NOMO-1 treated with dmso at 0.1 percent for 144 hours (cell line): ENCODE measurements around the gene YY1.
A peak's percentile ranks its signal among the peaks of the same experiment; 100 is the strongest.
"Not testable (repeated sequence)": the region's sequence is repeated elsewhere in the genome, so short reads cannot be mapped to it uniquely, and the experiment has no call there.

Experiments
- DNase-seq: peaks from one replicate; lab custom pipeline; 2025; ENCODE audit not compliant: unreplicated experiment; lab: John Stamatoyannopoulos, UW

Gene YY1

DNA sequence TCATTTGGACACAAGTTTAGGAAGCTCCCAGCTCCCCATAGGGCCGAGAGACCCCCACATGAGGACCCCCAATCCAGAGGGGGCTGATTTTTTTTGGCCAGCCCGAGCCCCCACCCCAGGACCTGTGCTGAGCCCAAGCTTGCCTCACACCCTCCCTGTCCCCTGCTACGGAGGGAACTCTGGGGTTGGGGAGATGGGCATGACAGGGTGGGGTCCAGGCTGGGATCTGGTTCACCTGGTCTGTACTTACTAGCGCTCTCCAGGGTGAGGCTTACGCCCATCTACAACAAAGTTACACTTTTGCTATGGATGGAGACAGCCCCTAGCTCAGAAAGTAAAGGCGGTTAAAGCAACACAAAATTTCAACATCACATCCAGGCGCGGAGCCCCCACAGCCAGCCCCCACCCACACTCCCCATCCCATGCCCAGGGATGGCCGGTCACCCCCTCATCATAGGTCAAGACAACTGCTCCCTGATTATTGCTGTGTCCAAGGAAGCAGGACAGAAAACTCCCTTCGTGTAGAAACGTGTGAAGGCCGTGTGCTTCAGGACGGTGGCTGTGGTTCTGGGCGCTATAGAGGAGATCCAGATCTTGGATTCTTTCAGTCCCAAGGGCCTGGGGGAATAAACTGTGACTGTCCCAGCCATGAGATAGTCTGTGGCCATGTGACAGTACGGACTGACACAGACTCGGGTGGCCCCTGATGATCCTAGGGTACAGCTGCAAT is 56.6 kb downstream of the YY1 start:
- DNase-seq: no peak

- peak; percentile 78 for DNase-seq
These were observed 57.2 kb downstream of the YY1 start for GRCh38 chr14:100296106-100296651.

- DNase-seq: not testable (repeated sequence)
These were observed 57.8 kb downstream of the YY1 start for GRCh38 chr14:100296729-100297128.

DNA sequence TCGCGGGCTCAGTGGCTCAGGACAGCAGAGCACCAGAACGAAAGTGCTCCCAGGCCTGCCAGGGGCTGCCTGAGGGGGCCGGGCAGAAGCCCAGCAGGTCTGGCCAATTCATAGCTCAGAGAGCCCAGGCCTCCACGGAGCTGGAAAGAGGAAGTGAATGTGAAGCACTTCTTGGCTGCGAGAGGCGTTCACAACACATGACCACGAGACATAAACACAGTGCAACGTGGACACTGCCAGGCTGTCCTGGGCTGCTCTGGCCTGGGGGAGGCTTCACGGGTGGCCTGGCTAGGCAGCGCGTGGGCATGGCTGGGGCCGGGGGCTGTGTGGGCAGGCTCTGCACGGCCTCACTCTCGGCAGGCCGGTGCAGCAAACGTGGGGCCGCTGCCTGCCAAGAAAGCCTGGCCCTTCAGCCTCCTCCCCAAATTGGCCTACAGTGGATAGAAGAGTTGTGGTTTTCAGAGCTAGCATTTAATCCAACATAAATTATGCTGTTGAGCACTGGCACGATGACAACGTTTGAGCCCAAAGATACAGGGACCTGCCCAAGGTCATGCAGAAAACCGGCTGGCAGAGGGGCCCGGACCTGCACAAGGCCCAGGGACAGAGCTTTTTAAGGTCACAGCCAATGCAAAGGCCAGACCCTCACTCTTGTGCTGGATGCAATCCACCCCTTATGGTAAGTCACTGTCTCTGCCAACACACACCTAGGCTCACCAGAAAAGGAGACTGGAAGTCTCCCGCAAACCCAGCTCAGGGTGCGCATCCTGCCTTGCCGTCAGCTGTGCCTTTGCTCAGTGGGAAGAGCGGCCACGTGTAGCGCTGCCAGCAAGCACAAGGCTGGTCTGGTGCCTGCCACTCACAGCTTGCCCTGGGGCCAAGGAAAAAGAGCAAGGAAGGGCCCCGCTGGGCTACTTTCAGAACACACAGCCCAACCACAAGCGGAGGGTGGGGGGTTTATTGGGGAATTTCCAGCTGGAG is 58.7 kb downstream of the YY1 start:
- peak; percentile 55 for DNase-seq

GRCh38 chr14:100298551-100299237 is 59.8 kb downstream of the YY1 start:
- no peak for DNase-seq

DNA sequence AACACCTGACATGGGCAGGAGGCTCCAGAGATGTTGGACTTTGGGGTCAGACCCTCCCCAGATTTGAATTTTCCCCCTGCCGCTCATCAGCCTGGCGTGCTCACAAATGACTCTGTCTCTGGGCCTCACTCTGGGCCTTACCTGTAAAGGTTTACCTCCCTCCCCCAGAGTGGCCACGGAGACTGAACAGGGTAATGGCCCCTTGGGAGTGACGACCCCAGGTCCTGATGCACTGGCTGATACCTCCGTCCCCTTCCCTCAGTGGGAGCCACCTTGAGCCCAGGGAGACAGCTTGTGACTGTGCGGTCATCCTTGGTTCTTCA is 60.3 kb downstream of the YY1 start:
- DNase-seq: no peak

GRCh38 chr14:100302616-100303015 is 63.7 kb downstream of the YY1 start:
- no peak for DNase-seq

DNA sequence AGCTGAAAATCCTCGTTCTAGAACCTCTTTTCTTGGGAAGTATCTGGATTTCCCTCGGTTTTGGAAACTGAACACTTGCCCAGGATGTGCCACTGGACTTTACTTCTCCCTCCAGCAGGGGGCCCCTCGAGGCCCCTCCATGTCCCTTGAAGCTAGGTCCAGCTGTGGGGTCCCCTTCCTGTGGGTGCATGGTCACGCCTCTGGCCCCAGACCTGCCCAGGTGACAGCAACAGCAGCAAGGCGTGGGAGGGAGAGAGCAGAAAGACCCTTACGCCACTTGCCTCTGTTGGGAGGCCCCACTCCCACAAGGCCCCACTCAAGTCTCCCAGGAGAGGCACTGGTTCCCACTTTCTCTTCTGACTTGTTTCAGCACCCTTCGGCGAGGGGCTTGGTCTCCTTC is 64.2 kb downstream of the YY1 start:
- no peak for DNase-seq

DNA sequence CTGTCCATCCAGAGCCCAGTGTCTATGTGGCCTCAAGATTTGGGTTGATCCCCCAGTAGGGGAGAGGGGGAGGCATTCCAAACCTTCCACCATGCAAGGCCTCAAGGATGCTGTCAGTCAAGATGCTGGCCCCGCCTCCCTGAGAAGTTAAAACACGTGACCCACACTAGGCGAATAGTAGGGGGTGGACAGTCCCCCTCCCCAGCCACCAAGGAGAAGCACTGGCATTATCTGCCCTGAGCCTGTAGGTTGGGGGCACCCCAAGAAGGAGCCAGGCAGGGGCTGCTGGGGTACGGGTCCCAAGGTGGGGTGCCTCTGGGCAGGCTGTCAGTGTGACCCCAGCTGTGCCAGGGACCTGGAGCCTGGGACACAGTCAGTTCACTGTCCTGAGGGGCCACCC is 65.0 kb downstream of the YY1 start:
- no peak for DNase-seq

GRCh38 chr14:100304825-100305323 is 65.9 kb downstream of the YY1 start:
- DNase-seq: no peak

GRCh38 chr14:100305324-100306100 is 66.6 kb downstream of the YY1 start:
- DNase-seq: no peak

GRCh38 chr14:100306101-100306997 is 67.4 kb downstream of the YY1 start, which contains the start of gene SLC25A29:
TSS of gene SLC25A29 (minus strand) at chr14:100306444. CDS start at chr14:100306232, 212 bp downstream.
- DNase-seq: peak; percentile 85

DNA sequence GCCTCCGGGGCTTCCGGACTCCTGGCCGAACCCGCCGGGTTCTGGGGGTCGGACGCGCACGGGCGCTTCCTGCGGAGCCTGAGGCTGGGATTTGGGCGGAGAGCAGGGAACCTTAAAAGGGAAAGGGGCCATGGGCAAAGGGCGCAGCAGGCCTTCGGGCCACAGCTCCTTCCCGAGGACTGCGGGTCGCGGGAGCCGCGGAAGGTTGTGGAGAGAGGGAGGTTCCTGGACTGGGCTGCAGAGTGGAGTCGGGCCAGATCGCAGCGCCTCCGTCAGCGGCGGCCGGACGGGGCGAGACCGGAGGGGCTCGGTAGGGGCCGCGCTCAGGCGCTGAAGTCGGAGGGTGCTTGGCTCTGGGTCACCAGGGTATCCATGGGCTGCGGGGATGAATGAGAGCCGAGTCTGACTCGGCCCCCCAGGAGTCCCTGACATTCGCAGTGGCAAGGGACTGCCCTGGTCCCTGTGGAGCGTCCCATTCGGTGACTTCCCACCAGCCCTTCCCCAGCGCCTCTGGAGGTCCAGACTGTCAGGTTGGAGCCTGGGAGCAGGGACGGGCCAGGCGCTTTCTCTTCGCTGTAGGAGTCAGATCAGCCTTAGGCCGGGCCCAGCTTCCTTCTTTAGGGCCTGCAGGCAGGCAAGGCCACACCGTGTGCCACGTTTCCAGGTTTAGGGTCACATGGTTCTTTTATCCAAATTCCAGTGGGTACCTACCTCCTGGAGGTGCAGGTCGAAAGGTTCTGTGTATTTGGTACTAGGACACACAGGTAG is 68.2 kb downstream of the YY1 start:
- DNase-seq: no peak

DNA sequence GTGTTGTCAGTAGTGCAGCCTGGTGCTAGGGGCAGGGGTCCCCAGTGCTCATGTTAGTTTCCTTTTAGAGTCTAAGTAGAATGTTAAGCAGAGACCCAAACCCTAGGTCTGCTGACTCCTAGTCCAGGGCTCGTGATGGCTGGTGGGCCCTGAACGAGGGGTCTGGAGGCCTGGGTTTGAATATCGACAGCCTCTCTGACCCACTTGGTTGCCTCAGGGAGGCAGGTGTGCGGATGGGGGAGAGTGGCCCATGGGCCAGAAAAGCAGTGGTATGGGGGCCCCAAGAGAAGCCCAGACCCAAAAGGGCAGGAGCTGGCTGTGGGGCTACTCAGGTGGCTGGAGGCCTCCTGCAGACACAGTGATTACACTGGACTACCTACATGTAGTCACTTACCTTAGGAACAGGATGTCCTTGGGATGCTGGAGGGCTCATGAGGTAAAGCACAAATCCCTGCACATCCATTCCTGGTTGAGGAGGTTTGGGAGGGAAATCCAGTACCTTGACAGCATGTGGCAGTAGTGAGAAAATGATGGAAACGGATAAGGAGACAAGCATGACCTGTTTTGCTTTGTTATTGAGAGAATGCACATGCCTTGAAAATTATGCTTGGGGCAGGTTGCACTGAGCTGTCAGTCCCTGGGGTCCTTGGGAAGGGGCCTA is 69.0 kb downstream of the YY1 start:
- DNase-seq: no peak

GRCh38 chr14:100308427-100308792 is 69.5 kb downstream of the YY1 start:
- not testable (repeated sequence) for DNase-seq

- no peak for DNase-seq
These were observed 70.2 kb downstream of the YY1 start for GRCh38 chr14:100309028-100309737.

DNA sequence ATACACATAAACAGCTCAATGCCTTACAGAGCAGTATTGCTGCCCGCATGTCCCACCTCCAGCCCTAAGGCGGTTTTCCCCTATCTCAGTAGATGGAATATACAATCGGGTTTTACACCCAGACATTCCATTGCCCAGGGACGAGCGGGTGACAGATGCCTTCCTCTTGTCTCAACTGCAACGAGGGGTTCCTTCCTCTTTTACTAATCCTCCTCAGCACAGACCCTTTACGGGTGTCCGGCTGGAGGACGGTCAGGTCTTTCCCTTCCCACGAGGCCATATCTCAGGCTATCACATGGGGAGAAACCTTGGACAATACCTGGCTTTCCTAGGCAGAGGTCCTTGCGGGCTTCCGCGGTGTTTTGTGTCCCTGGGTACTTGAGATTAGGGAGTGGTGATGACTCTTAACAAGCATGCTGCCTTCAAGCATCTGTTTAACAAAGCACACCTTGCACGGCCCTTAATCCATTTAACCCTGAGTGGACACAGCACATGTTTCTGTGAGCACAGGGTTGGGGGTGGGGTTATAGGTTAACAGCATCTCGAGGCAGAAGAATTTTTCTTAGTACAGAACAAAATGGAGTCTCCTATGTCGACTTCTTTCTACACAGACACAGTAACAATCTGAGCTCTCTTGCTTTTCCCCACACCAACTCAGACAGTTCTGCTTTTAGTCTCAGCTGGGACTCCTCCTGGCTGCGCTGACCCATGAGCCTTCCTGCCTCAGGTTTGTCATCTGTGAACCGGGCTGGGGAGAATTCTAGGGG is 73.3 kb downstream of the YY1 start:
- DNase-seq: not testable (repeated sequence)
